WI38 (cell line): Measurements from ENCODE around the gene DDN.

Experiments
- H3K4me3 ChIP-seq: 2 replicates; pipeline ENCODE4 v1.5.1; 2011; ENCODE audit warnings: low read depth, mild to moderate bottlenecking, control low read depth, low read length
- TF ChIP-seq, protein P1 (sequence below): IDR thresholded peaks from 2 replicates; pipeline ENCODE4 v1.5.1; 2012; ENCODE audit warnings: low read depth, mild to moderate bottlenecking, control low read depth, low read length

DDN gene

DNA sequence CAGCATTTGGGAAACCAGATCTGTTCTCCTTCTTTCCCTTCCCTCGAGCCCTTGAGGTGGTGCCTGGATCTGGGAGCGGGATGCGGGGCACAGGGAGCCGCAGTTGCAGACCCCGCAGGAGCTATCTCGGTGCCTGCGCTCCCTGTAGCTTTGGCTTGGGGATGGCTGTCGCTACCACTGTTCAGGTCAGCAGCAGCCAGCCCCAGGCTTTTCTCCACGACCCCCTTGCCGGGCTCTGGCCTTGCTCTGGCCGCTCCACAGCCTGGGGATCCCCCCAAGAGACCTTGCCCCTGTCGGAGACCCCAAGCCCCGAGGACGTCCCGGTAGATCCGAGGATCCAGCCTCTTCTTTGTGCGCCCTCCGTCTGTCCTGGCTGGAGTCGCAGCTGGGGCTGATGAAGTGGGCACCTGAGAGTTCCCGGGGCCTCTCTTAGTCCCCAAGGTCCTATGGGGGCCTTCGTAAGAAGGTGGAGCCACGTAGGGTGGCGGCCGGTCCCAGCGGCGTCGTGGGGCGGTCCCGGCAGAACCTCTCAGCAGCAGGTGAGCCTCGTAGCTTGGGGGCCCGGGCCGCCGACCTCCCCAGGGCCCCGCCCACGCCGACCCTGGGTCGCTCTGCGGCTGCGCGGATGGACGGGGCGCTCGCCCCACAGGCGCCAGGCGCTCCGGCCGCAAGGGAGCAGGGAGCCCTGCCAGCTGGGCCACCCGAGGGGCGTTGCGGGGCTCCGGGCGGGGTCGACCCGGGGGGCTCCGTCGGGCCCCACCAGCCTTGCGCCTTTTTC, 1.3 kb downstream of the DDN start:
- H3K4me3 ChIP-seq, result peak overlapping the region; percentile 39
- TF ChIP-seq, protein P1, sequence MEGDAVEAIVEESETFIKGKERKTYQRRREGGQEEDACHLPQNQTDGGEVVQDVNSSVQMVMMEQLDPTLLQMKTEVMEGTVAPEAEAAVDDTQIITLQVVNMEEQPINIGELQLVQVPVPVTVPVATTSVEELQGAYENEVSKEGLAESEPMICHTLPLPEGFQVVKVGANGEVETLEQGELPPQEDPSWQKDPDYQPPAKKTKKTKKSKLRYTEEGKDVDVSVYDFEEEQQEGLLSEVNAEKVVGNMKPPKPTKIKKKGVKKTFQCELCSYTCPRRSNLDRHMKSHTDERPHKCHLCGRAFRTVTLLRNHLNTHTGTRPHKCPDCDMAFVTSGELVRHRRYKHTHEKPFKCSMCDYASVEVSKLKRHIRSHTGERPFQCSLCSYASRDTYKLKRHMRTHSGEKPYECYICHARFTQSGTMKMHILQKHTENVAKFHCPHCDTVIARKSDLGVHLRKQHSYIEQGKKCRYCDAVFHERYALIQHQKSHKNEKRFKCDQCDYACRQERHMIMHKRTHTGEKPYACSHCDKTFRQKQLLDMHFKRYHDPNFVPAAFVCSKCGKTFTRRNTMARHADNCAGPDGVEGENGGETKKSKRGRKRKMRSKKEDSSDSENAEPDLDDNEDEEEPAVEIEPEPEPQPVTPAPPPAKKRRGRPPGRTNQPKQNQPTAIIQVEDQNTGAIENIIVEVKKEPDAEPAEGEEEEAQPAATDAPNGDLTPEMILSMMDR, result no peak

DNA sequence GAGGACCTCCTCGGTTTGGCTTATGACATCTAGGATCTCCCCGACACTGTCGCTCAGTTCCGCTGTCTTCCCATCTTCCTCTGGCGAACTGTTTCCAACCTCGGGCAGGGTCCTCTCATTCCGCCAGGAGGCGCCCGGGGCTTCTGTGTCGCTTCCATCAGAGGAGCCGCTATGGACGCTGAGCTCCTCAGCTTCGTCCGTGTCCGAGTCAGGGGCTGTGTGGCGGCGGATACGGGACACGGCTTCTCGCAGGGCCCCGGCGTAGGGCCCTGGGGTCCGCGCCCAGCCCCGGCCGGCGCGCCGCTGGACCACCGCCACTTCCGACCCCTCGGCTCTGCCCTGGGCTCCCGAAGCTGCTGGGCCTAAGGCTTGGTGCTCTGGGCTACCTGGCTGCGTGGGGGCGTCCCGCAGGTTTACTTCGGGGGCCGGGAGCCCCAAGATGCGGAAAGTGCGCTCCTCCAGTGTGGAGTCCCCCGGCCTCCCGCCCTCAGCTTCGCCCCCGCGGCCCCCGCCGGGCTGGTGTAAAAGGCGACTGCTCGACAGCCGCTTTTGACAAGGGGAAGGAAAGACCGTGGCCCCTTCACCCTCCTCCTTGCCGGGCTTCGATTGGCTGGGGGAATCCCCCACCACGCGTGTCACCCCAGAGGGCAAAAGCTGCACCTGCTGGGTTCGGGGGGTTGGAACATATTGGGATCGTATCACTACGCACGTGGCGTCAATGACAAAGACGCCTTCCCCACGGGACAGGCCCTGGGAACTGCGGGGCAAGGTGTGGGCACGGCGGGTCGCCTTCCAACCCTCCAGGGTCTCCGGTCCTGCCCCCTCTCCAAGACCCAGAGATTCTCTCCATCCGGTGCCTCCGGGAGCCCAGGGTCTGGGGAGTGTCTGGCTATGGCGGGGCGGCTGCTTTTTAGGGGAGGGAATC, 2.1 kb downstream of the DDN start:
- TF ChIP-seq, protein P1, result peak; percentile 86
- peak overlapping the region; percentile 44 for H3K4me3 ChIP-seq

DNA sequence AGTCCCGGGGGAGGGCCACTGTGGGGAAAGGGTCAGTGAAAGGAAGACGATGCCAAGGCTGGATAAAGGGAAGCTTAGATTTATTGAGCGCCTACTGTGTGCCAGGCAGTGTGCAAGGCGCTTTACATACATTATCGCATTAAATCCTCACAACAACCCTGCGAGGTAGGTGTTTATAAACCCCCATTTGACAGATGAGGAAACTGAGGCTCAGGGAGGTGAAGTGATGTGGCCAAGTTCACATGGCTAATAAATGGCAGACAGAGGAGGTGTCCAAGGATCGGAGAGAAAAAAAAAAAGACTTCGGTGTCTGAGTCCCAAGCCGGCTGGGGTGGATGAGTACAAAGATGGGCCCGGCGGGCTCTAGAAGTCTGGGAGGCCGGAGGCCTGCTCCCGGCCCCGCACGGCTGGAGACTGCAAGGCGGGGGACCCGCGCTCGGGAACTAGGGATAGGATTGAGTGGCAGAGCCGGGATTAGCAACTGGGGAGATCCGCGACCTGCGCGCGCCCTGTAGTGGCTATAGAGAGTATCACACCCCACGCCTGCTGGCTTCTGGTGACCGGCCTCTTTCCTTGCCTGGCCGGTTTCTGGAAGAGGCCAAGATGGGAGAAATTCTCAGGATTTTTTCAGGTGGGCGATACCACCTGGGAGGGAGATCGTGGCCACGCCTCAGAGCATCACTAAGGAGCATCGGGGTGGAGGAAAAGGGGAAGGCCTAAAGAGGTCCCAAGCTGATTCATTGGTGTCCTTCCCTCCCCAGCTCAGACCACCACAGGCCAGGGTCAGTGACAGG, 3.9 kb downstream of the DDN start:
- no peak overlapping the region for H3K4me3 ChIP-seq
- TF ChIP-seq, protein P1, result peak; percentile 83

DNA sequence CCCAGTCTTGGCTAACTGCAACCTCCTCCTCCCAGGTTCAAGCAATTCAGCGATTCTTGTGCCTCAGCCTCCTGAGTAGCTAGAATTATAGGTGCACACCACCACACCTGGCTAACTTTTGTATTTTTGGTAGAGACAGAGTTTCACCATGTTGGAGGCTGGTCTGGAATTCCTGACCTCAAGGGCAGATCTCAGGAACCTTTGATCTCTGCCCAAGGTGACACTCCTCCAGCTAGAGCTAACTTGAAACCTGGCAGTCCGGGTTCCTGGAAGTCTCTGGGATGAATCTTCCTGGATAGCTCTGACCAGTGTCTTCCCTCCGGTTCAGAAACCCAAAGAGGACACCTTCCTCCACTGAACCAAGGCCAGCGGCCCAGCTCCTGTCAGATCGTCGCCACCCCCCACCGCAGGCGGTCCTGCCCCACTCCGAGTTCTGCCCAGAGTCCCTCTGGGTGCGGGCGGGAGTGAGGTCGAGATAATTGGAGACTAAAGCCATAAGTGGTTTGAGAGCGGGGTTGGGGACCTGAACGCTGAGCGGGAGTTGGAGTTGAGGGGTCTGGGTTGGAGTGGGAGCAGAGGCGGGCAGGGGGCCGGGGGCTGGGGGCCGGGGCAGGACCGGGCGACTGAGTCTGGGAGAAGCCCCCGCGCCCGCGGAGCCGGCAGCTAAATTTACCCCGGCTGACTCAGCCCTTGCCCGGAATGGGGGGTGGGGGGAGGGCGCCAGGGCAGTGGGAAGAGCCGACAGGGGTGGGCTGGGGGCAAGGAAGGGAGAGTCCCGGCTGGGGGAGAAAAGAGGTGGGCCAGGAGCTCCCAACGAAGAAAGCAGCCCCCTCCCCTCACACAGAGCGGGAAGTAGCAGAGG, 4.7 kb downstream of the DDN start:
- no peak overlapping the region for H3K4me3 ChIP-seq
- TF ChIP-seq, protein P1, result no peak

DNA sequence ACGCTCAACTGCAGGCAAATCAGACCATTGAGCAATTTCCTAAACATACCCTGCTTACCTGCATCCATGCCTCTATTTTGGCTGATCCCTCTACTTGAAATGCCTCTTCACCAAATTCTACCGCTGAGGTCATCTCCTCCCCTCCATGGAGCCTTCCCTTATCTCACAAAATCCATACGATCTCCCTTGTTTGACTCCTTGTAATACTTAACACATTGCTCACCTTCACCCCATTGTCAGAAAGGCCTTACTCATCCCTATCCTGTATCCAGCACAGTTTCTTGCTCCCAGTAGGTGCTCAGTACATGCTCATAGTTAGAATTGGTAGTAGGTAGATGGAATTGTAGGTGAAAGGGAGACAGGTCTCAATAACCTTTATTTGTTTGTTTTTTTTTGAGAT, 5.4 kb downstream of the DDN start:
- H3K4me3 ChIP-seq, result no peak overlapping the region

More for the DNA sequence above, 5.4 kb downstream of the DDN start:
- TF ChIP-seq, protein P1, result no peak
